Measurements from ENCODE around the gene PPP1R18.
"Not testable (repeated sequence)": the region's sequence is repeated elsewhere in the genome, so short reads cannot be mapped to it uniquely, and the experiment has no call there.

- not testable (repeated sequence) for TF ChIP-seq CTCF (IDR thresholded peaks at IDR 0.05; ENCODE audit: poor library complexity); EZH2phosphoT487 (IDR thresholded peaks at IDR 0.05; ENCODE audit: low read depth, severe bottlenecking, unreplicated experiment)
Observed at GRCh38 chr6:30723159-30723842, 36.9 kb upstream of the PPP1R18 start.

Measured in hepatocyte (in vitro differentiated cells).